Cerebellar cortex (tissue), 1 donor: ENCODE data around the gene AGPAT1.
A peak's percentile ranks its signal among the peaks of the same experiment; 100 is the strongest.
"Not testable (repeated sequence)": the region's sequence is repeated elsewhere in the genome, so short reads cannot be mapped to it uniquely, and the experiment has no call there.

ENCODE experiments used
- DNase-seq: peaks from one replicate; pipeline ENCODE4 v3.0.0-alpha.2; 2015; ENCODE audit warnings: low spot score

The AGPAT1 gene

GRCh38 chr6:32175711-32176475 lies at the start of gene AGPAT1:
TSS of gene AGPAT1 (minus strand) at chr6:32176084. CDS start at chr6:32171496, 4,588 bp downstream.
- peak; percentile 98 for DNase-seq

- DNase-seq: no peak
Measured at GRCh38 chr6:32224696-32225095, 48.8 kb upstream of the AGPAT1 start.

GRCh38 chr6:32223258-32224235 lies 47.7 kb upstream of the AGPAT1 start, which contains the start of gene NOTCH4:
TSS of gene NOTCH4 (minus strand) at chr6:32224067. CDS start at chr6:32223928, 139 bp downstream.
- DNase-seq: no peak

- DNase-seq: no peak
Measured at GRCh38 chr6:32222333-32223230, 46.7 kb upstream of the AGPAT1 start.

GRCh38 chr6:32220021-32220420 lies 44.1 kb upstream of the AGPAT1 start:
- no peak for DNase-seq

GRCh38 chr6:32218167-32218566 lies 42.3 kb upstream of the AGPAT1 start:
- DNase-seq: no peak

GRCh38 chr6:32216998-32217397 lies 41.1 kb upstream of the AGPAT1 start:
- DNase-seq: no peak

- DNase-seq: no peak
Measured at GRCh38 chr6:32216285-32216684, 40.4 kb upstream of the AGPAT1 start.

GRCh38 chr6:32215617-32216016 lies 39.7 kb upstream of the AGPAT1 start:
- no peak for DNase-seq

- DNase-seq: no peak
Measured at GRCh38 chr6:32214126-32214525, 38.2 kb upstream of the AGPAT1 start.

GRCh38 chr6:32213649-32214048 lies 37.8 kb upstream of the AGPAT1 start:
- no peak for DNase-seq

GRCh38 chr6:32212076-32212760 lies 36.3 kb upstream of the AGPAT1 start:
- DNase-seq: no peak

- DNase-seq: not testable (repeated sequence)
Measured at GRCh38 chr6:32211432-32211831, 35.5 kb upstream of the AGPAT1 start.

GRCh38 chr6:32210191-32210601 lies 34.3 kb upstream of the AGPAT1 start:
- no peak for DNase-seq

GRCh38 chr6:32208996-32209395 lies 33.1 kb upstream of the AGPAT1 start:
- DNase-seq: no peak

- DNase-seq: no peak
Measured at GRCh38 chr6:32204268-32204715, 28.4 kb upstream of the AGPAT1 start.

GRCh38 chr6:32203426-32204267 lies 27.8 kb upstream of the AGPAT1 start:
- no peak for DNase-seq

GRCh38 chr6:32202186-32202585 lies 26.3 kb upstream of the AGPAT1 start:
- DNase-seq: no peak

- no peak for DNase-seq
Measured at GRCh38 chr6:32200711-32201475, 25.0 kb upstream of the AGPAT1 start.
